Measurements from ENCODE around the gene SLC22A31.

Gene SLC22A31

DNA sequence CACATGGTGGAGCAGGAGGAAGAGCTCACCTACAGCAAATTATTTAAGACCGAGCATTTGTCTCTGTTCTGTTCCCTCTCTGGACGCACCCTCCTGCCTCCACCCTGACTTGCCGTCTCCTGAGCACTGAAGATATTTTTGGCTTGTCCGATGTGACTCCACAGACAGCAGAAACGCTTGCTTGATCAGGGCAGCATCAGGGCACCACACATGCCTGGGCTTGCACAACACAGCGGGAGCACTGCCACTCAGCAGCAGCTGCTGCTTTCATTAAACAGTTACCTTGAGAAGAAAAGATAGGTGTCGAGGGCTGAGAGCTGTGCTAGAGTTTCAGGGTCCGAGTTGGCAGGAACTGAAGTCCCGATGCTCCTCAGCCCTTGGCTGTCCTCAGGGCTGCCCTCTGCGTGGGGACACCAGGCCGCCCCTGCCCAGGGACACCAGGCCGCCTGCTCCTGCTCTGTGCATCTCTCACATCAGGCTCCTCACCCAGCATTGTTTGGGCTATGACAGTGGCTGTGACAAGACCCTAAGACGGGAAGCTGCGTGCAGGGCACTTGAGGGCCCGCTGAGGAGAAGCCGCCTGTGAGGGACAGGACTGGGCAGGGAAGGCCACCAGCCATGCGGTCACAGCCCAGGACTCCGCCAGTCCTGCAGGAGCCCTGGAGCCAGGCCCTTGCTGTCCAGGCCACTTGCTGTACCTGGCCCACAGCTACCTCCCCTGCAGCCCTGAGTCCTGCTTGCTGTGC, 50.1 kb downstream of the SLC22A31 start:
- no peak overlapping the region for H3K9ac ChIP-seq (ENCODE audit: low read length)
- no peak overlapping the region for H3K4me3 ChIP-seq (ENCODE audit: low read length)
- H2AFZ ChIP-seq (ENCODE audit: low read depth, low read length): no peak overlapping the region
- peaks cover 59% of the 10 kb centered on the region for H3K36me3 ChIP-seq (replicated peaks; ENCODE audit: low read depth, low read length)
- no peaks in the 10 kb centered on the region for H3K27me3 ChIP-seq (ENCODE audit: low read depth, low read length)
- H3K27ac ChIP-seq (ENCODE audit: low read length): no peak overlapping the region
- peaks cover 3% of the 10 kb centered on the region; the same call in 1 of the 2 replicates for H4K20me1 ChIP-seq (ENCODE audit: insufficient read depth, low read length)
- H3K79me2 ChIP-seq (ENCODE audit: low read length): no peaks in the 10 kb centered on the region
- peaks cover 9% of the 10 kb centered on the region for H3K4me1 ChIP-seq (ENCODE audit: low read length)
- peaks cover 8% of the 10 kb centered on the region; the same call in 1 of the 2 replicates for H3K9me3 ChIP-seq (ENCODE audit: insufficient read depth, low read length)
- no peak for TF ChIP-seq EZH2phosphoT487 (IDR thresholded peaks at IDR 0.05; ENCODE audit: low read depth)
- TF ChIP-seq, protein P1, sequence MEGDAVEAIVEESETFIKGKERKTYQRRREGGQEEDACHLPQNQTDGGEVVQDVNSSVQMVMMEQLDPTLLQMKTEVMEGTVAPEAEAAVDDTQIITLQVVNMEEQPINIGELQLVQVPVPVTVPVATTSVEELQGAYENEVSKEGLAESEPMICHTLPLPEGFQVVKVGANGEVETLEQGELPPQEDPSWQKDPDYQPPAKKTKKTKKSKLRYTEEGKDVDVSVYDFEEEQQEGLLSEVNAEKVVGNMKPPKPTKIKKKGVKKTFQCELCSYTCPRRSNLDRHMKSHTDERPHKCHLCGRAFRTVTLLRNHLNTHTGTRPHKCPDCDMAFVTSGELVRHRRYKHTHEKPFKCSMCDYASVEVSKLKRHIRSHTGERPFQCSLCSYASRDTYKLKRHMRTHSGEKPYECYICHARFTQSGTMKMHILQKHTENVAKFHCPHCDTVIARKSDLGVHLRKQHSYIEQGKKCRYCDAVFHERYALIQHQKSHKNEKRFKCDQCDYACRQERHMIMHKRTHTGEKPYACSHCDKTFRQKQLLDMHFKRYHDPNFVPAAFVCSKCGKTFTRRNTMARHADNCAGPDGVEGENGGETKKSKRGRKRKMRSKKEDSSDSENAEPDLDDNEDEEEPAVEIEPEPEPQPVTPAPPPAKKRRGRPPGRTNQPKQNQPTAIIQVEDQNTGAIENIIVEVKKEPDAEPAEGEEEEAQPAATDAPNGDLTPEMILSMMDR (IDR thresholded peaks at IDR 0.05; ENCODE audit: low read depth, low read length): no peak
- H3K4me2 ChIP-seq (ENCODE audit: low read length): no peak overlapping the region

DNA sequence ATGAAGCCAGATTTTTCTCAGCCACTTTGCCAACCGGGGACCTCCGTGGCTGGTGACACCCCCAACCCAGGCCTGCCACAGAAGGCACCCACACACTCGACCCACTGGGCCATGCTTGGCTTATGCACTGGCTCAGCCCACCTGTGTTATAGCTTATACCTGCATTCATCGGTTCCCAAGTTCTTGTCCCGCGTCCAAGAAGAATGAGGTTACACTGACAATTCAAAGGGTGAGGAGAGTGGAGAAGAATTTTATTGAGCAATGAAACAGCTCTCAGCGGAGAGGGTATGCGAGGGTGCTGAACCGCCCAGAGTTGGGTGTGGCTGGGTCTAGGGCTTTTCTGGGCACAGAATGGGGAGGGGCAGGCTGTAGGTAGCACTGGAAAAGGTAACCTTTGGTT, 51.0 kb downstream of the SLC22A31 start:
- H3K4me3 ChIP-seq (ENCODE audit: low read length): no peak overlapping the region
- peaks cover 8% of the 10 kb centered on the region; the same call in 1 of the 2 replicates for H3K9me3 ChIP-seq (ENCODE audit: insufficient read depth, low read length)
- H3K27me3 ChIP-seq (ENCODE audit: low read depth, low read length): no peaks in the 10 kb centered on the region
- peaks cover 9% of the 10 kb centered on the region for H3K4me1 ChIP-seq (ENCODE audit: low read length)
- no peak overlapping the region for H3K27ac ChIP-seq (ENCODE audit: low read length)
- no peak overlapping the region for H3K4me2 ChIP-seq (ENCODE audit: low read length)
- H2AFZ ChIP-seq (ENCODE audit: low read depth, low read length): no peak overlapping the region
- TF ChIP-seq EZH2phosphoT487 (IDR thresholded peaks at IDR 0.05; ENCODE audit: low read depth): no peak
- TF ChIP-seq, protein P1 (IDR thresholded peaks at IDR 0.05; ENCODE audit: low read depth, low read length): no peak
- peaks cover 64% of the 10 kb centered on the region for H3K36me3 ChIP-seq (replicated peaks; ENCODE audit: low read depth, low read length)
- H4K20me1 ChIP-seq (ENCODE audit: insufficient read depth, low read length): peaks cover 3% of the 10 kb centered on the region; the same call in 1 of the 2 replicates
- H3K9ac ChIP-seq (ENCODE audit: low read length): no peak overlapping the region
- no peaks in the 10 kb centered on the region for H3K79me2 ChIP-seq (ENCODE audit: low read length)

DNA sequence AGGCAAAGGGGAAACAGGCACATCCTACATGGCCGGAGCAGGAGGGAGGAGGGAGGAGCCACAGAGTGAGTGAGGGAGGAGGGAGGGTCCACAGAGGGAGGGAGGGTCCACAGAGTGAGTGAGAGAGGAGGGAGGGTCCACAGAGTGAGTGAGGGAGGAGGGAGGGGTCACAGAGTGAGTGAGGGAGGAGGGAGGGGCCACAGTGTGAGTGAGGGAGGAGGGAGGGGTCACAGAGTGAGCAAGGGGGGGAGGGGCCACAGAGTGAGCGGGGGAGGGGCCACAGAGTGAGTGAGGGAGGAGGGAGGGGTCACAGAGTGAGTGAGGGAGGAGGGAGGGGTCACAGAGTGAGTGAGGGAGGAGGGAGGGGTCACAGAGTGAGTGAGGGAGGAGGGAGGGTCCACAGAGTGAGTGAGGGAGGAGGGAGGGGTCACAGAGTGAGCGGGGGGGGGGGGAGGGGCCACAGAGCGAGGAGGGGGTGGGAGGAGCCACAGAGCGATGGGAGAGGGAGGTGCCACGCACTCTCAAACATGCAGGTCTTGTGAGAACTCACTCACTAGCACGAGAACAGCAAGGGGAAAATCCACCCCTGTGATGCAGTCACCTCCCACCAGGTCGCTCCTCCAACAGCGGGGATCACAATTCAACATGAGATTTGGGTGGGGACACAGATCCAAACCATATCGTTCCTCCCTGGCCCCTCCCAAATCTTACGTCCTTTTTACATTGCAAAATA, 53.1 kb downstream of the SLC22A31 start:
- H3K9me3 ChIP-seq (ENCODE audit: insufficient read depth, low read length): peaks cover 8% of the 10 kb centered on the region; the same call in 1 of the 2 replicates
- no peaks in the 10 kb centered on the region for H4K20me1 ChIP-seq (ENCODE audit: insufficient read depth, low read length)
- H2AFZ ChIP-seq (ENCODE audit: low read depth, low read length): no peak overlapping the region
- H3K4me2 ChIP-seq (ENCODE audit: low read length): no peak overlapping the region
- H3K27me3 ChIP-seq (ENCODE audit: low read depth, low read length): no peaks in the 10 kb centered on the region
- no peak for TF ChIP-seq EZH2phosphoT487 (IDR thresholded peaks at IDR 0.05; ENCODE audit: low read depth)
- TF ChIP-seq, protein P1 (IDR thresholded peaks at IDR 0.05; ENCODE audit: low read depth, low read length): no peak
- H3K36me3 ChIP-seq (replicated peaks; ENCODE audit: low read depth, low read length): peaks cover 67% of the 10 kb centered on the region
- no peak overlapping the region for H3K4me3 ChIP-seq (ENCODE audit: low read length)
- no peaks in the 10 kb centered on the region for H3K4me1 ChIP-seq (ENCODE audit: low read length)
- H3K9ac ChIP-seq (ENCODE audit: low read length): no peak overlapping the region
- no peak overlapping the region for H3K27ac ChIP-seq (ENCODE audit: low read length)
- H3K79me2 ChIP-seq (ENCODE audit: low read length): no peaks in the 10 kb centered on the region
